Cardiac septum (tissue), 1 donor: ENCODE results near the gene MAL. TPM values are rescaled to one million over a fixed set of nuclear protein-coding genes. Genes with fewer than 3 reads are reported as not detected.

ENCODE experiments used
- DNase-seq: peaks from one replicate; pipeline ENCODE4 v3.0.0-alpha.2; 2020; ENCODE audit warnings: low spot score
- intact Hi-C: fragments of 100-400 bp; cut with DNase I; formaldehyde crosslinking; loops from one replicate; pipeline ENCODE4 v1.14.0; 2022
- total RNA-seq: library from RNA; stranded (reverse); fragmentation: NEBNext Ultra II Directional; extraction: Animal tissue kit (Norgen Biotek cat#: 25700); gene quantifications from one replicate; pipeline ENCODE4 v1.2.1, GENCODE V29; 2021
- donor health status: DM: no; HTN: no; CAD: no.

MAL gene
- total RNA-seq, 1 donor from 2014 or later, result 8.3 TPM

DNA sequence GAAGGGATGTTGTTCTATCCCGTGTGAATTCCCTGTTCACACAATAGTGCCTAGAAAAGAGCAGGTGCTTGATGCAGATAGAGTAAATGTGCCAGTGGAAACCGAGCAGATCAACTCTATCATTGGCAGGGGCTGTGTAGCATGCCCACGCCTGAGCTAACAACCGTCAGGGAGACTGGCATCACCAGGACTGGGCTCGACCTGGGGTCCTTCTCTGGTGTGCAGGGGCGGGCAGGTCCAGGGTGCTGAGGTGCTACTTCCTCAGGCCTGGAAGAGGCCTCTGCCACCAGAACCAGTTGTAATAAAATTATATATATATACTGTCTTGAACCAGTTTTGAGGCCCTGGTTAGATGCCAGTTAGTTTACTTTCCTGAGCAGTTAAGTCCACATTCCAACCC is 11.8 kb upstream of the MAL start:
- DNase-seq, result peak; percentile 43

GRCh38 chr2:95014126-95014708 is 11.3 kb upstream of the MAL start:
- intact Hi-C loops, result no loop called here
- DNase-seq, result no peak

More for the DNA sequence above, 11.8 kb upstream of the MAL start:
- intact Hi-C loops, result no loop called here

DNA sequence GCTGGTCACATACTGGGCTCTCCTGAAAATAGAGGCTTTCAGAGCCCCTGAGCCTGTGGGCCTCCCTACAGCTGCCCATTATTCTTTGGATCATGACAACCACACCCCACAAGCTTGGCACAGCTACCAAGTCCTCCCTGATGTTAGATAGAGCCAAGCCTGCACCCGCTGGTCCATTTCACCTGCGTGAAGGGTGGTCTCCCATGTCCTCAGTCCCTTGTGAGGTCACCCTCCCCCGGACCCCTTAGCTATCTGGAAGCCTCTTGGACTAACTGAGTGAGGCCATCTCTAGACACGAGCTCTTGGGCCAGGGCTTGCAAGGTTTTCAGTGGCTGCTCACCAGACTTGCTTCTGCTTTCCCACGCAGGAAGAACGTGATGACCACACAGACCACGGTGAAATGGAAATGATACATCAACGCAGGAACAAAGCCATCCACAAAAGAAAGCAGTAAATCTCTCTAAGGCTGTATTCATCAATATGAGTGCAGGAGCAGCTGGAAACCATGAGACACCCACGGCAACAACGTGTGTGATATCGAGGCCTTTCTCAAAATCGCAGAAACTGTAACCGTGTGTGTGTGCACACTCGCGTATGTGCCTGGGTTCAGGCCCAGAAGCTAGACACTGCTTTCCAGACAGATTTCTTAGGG is 10.1 kb upstream of the MAL start:
- DNase-seq, result no peak
- intact Hi-C loops, result no loop called here

- intact Hi-C loops, result no loop called here
- no peak for DNase-seq
Measured at GRCh38 chr2:95016616-95017015, 8.9 kb upstream of the MAL start.

DNA sequence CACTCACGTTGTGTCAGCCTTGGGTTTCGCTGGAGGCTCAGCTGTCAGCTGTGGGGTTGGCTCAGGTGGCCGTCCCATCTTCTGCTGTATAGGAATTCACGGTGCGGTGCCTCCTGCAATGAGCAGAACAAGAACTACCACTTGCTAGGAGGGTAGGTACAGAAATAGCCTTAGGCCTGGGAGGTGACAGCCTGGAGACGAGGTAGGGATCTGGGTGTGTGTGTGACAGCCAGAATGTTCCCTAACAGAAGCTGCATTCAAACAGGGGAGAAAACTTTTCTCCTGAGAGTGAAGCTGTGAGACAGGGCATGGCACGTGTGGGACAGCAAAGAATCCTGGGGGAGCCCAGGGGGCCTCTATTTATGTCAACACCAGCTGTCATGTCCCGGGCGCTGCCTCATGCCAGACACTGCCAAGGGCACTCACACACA is 8.4 kb upstream of the MAL start:
- no peak for DNase-seq
- intact Hi-C loops, result no loop called here

DNA sequence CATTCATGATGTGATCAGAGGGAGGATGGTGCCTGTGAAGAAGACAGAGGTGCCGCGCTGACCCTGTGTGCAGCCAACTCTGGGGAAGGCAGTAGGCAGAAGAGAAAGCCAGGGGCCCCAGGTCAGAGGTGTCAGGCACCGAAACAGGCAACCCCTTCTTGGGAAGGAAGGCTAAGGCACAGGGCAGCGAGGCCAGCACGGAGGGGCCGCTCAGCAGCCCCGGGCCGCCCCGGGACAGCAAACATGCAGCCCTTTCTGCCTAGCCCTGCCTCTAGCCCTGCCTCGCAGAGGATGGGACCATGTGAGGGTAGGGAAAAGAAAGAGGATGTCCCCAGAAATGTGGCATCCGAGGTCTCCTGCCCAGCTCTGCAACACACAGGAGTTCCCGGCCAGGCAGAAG is 7.7 kb upstream of the MAL start:
- DNase-seq, result no peak
- intact Hi-C loops, result no loop called here

- intact Hi-C loops, result no loop called here
- DNase-seq, result no peak
Measured at GRCh38 chr2:95018301-95018700, 7.2 kb upstream of the MAL start.

DNA sequence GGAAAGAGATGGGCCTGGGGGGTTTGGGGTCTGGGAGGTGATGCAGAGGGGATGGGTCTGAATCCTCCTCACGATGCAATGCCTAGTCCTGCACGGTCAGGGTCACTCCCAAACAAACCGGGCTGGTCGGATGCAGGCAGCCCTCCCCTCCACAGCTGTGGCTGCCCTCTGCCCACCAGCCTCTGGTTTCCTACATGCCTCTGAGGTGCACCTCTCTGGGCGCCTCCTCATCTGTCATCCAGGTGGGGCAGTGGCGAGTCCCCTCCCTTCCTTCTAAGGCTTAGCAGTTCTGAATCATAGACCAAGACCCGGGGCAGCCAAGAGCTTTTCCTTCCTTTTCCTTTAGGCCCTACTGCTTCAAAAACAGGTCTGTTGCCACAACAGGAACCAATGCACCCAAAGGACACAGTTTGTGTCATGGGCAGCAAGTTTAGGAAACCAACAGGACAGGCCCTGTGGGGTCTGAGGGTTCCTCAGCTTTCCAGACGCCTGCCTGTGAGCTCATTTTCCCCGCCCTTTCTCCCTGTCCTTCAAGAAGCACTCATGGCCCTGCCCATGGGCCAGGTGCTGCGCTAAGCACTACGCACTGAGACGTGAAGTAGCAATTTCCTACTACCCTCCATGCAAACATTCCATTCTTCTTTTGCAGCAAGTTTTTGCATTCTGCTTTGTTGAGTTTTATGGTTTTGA is 6.5 kb upstream of the MAL start:
- no peak for DNase-seq
- intact Hi-C loops, result no loop called here

DNA sequence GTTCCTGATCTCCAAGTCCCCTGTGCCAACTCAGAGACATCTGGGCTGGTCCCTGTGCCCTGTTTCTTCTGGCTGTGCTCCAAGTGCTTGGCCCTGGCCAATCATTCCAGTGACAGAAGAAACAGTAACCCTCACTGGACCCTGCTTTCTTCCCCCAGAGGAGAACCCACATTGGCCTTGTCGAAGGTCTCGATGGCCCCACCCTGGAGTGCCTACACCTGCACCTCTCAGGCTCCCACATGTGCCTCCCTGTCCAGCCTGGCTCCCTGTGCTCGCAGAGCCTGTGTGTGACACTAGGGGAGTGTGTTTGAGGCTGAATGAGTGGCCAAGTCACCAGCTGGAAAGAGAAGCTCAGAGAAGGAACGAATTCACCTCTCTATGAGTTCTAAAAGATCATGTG is 5.9 kb upstream of the MAL start:
- DNase-seq, result no peak
- intact Hi-C loops, result no loop called here

- intact Hi-C loops, result loop anchor here (5.0 kb wide), 1 partner anchor 57 kb away; no protein-coding TSS in a partner anchor
- no peak for DNase-seq
Measured at GRCh38 chr2:95020275-95021022, 5.1 kb upstream of the MAL start.

DNA sequence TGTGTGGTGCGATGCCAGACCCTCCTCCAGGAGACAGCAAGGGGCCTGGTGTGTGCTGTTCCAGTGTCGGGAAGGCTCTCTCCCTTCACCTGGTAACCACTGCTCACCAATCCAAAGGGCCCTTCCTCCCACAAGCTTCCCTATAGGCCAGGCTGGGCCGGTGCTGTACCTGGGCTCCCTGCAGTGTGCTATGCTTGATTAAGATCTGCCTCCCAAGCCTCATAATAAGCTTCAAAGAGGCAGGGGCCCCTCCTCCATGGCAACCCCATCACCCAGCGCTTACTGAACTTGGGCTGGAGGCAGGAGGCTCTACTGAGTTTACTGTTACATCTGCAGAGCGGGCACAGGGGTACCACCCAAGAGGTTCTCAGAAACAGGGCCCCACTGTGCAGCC is 4.5 kb upstream of the MAL start:
- intact Hi-C loops, result loop anchor here (5.0 kb wide), 1 partner anchor 56 kb away; no protein-coding TSS in a partner anchor
- DNase-seq, result no peak

- intact Hi-C loops, result loop anchor here (1.0 to 5.0 kb wide), 2 partner anchors 55 to 93 kb away; no protein-coding TSS in a partner anchor
- DNase-seq, result no peak
Measured at GRCh38 chr2:95021847-95022246, 3.7 kb upstream of the MAL start.

DNA sequence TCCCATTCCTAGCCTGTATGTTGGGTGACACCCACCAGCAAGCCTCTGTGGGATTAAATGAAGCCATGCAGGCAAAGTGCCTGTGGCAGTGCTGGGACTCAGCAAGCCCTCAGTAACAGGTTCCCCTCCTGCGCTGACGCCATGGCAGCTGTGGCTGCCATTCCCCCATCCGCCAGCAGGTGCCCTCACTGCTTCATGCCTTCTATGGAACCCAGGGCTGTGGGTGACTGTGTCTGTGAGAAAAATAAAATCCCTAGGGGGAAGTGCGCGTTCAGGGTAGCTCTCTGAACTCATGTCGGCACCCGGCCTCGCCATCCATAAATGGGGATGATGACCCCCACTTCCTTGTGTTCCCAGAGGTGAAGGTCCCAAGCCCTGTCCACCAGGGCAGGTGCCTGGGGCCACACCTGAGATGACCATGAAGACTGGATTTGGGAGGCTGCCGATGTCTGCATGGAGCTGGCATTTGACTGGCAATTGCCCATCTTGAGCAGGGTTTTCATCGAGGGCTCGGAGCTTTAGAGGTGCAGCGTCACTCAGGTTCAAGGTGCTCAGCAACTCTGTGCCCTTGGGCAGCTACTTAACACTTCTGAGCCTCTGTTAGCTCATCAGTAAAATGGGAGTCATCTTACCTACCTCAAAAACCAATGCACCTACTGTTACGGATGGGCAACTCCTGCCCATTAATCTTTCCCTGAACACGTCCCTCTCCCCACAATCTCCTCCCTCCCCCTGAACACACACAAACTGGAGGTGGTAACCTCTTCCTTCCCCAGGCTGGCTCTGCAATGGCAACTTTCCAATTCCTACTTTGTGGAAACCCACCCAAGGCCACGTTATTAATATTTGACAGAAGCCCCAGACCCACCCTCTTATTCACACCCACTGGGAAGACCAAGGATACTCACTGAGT is 2.9 kb upstream of the MAL start:
- no peak for DNase-seq
- intact Hi-C loops, result loop anchor here (1.0 to 5.0 kb wide), 2 partner anchors 55 to 93 kb away; no protein-coding TSS in a partner anchor

DNA sequence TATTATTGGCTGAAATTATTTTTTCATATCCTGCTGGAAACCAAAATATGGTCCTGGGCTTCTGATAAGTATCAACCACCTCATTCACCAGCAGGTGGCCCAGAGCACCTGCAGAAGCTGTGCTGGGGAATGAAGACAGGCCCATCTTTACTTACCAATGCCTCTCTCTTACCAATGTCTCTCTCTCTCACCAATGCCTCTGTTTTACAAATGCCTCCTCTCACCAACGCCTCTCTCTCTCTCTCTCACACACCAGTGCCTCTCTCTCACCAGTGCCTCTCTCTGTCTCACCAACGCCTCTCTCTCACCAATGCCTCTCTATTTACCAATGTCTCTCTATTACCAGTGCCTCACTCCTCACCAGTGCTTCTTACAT is 2.3 kb upstream of the MAL start:
- DNase-seq, result no peak
- intact Hi-C loops, result loop anchor here (5.0 kb wide), 1 partner anchor 54 kb away; no protein-coding TSS in a partner anchor

GRCh38 chr2:95024371-95024770 is 1.1 kb upstream of the MAL start:
- intact Hi-C loops, result loop anchor here (5.0 kb wide), 1 partner anchor 53 kb away; no protein-coding TSS in a partner anchor
- no peak for DNase-seq

- DNase-seq, result no peak
- intact Hi-C loops, result loop anchor here (5.0 kb wide), 1 partner anchor 52 kb away; no protein-coding TSS in a partner anchor
Measured at GRCh38 chr2:95024960-95025405, 525 bp upstream of the MAL start.

- intact Hi-C loops, result no loop called here
- no peak for DNase-seq
Measured at GRCh38 chr2:95026471-95027368, 1.2 kb downstream of the MAL start.

DNA sequence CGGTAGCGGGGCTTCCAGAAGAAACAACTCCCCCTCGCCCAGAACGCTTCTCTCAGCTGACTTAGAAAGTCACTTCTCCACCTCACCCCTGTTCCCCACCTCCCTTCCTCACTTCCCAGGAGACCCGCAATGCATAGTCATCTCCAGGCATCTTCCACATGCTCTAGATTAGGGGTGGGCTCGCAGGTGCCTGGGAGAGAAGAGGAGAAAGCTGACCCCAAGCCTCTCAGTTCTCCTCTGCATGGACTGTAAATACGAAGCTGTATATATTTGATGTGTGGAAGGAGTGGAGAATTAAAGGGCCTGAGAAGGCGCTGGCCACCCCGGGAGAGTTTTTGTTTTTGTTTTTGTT is 1.8 kb downstream of the MAL start:
- intact Hi-C loops, result no loop called here

More for the DNA sequence above, 1.8 kb downstream of the MAL start:
- DNase-seq, result no peak
